ENCODE results near the gene ATPAF1.

Gene ATPAF1

DNA sequence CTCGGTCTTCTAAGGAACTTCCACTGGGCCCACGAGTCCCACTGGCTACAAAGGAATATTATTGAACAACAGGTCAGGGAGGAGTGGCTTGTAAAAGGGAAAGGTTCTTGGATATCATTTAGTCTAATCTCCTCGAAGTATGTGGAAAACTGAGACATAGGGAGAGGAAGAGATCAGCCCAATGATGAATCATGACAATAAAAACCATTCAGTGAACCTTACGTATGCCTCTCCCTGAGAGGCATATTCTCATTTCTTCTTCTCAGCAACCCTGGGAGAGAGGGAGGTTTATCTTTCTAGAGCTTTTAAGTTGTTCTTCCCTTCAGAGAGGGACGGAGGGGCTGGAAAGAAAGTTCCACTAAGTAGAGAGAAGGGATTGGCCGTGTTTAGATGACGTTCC lies 46.2 kb downstream of the ATPAF1 start:
- Histone ChIP-seq H3K36me3 (ENCODE audit: control insufficient read depth, low read length) (no peaks in the 10 kb centered on the region), H3K79me2 (ENCODE audit: control insufficient read depth, low read length) (no peaks in the 10 kb centered on the region), H3K27me3 (ENCODE audit: control insufficient read depth, low read length) (peaks cover 21% of the 10 kb centered on the region), H3K9me2 (replicated peaks; ENCODE audit: control insufficient read depth, low read length) (no peaks in the 10 kb centered on the region), H3F3A (ENCODE audit: control insufficient read depth, insufficient read depth) (peaks cover 8% of the 10 kb centered on the region), H3K9me3 (ENCODE audit: control insufficient read depth, insufficient read depth, low read length) (no peaks in the 10 kb centered on the region), H3K4me2 (ENCODE audit: low read length) (no peak overlapping the region), H3K4me3 (ENCODE audit: low read length) (no peak overlapping the region), H4K20me1 (ENCODE audit: control insufficient read depth, insufficient read depth, low read depth, low read length) (0 out of 2 replicates have a peak, but pooled peaks cover 5% of the 10 kb centered on the region), H3K4me1 (ENCODE audit: control insufficient read depth, low read length) (peaks cover 28% of the 10 kb centered on the region), H3K27ac (ENCODE audit: low read depth, low read length) (no peak overlapping the region)
- no peak for TF ChIP-seq EZH2phosphoT487 (IDR thresholded peaks at IDR 0.05; ENCODE audit: borderline replicate concordance, low read length)
- TF ChIP-seq CTCF (IDR thresholded peaks at IDR 0.05; ENCODE audit: low read depth, low read length, poor library complexity, severe bottlenecking), result no peak

DNA sequence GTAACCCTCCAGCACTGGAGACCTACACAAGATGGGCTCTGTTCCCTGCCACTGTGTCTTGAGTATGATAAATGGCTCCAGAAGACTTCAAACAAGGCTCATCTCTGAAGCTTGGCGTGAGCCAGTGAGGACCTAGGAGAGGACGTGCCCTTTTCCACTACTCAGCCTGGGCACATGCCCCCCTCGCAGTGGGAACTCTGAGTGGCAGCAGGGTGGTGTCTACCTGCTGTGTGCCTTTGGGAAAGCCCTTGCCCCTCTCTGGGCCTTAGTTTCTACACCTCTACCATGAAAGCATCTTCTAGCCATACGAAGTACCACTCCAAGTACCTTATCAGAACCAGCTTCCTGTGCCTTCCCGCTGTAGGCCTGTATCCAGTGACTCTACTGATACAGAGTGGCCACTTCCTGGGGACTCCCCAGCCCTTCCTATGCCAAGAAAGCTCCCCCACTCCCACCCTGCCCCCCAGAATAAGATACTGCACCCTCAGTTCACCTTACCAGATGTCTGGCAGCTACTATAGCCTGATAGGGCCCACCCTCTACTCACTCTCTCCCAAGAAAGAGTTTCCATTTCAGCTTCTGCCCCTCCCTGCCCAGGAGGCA lies 48.4 kb downstream of the ATPAF1 start:
- peaks cover 21% of the 10 kb centered on the region for H3K27me3 ChIP-seq (ENCODE audit: control insufficient read depth, low read length)
- peaks cover 8% of the 10 kb centered on the region for H3F3A ChIP-seq (ENCODE audit: control insufficient read depth, insufficient read depth)
- H3K27ac ChIP-seq (ENCODE audit: low read depth, low read length), result no peak overlapping the region
- peak overlapping the region; percentile 48; the same call in 1 of the 2 replicates for H3K4me2 ChIP-seq (ENCODE audit: low read length)
- peaks cover 41% of the 10 kb centered on the region for H3K4me1 ChIP-seq (ENCODE audit: control insufficient read depth, low read length)
- H3K9me2 ChIP-seq (replicated peaks; ENCODE audit: control insufficient read depth, low read length), result no peaks in the 10 kb centered on the region
- H3K4me3 ChIP-seq (ENCODE audit: low read length), result no peak overlapping the region
- H3K9me3 ChIP-seq (ENCODE audit: control insufficient read depth, insufficient read depth, low read length), result no peaks in the 10 kb centered on the region
- H3K79me2 ChIP-seq (ENCODE audit: control insufficient read depth, low read length), result no peaks in the 10 kb centered on the region
- TF ChIP-seq EZH2phosphoT487 (IDR thresholded peaks at IDR 0.05; ENCODE audit: borderline replicate concordance, low read length) (no peak), CTCF (IDR thresholded peaks at IDR 0.05; ENCODE audit: low read depth, low read length, poor library complexity, severe bottlenecking) (no peak)
- H4K20me1 ChIP-seq (ENCODE audit: control insufficient read depth, insufficient read depth, low read depth, low read length), result 0 out of 2 replicates have a peak, but pooled peaks cover 5% of the 10 kb centered on the region
- H3K36me3 ChIP-seq (ENCODE audit: control insufficient read depth, low read length), result no peaks in the 10 kb centered on the region

DNA sequence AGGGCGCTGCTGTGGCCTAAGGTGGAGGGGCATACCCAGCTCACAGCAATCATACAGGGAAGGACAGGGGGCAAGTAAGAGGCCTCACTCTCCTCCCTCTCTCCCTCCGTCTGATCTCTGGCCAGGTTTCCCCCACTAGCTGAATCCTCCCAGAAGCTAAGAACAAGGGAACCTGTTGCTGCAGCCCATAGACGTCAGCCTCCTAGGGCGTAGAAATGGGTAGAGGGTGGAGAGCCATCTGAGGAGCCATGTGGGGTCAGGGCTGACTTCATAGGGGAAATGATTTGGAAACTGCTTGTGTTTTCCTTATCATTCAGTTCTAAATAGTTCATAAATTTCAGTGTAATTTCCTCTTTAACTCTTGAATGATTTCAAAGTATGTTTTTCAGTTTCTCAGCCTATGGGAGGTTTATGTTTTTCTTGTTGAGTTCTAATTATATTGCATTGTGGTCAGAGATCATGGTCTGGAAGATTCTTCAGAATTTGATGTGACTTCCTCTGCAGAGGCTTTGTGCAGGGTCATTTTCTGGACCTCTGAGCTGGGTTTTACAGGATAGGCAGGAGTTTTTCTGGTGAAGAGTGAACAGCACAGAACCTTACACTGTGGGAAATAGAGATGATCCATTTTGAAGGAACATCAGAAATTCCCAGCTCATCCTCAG lies 49.3 kb downstream of the ATPAF1 start:
- Histone ChIP-seq H4K20me1 (ENCODE audit: control insufficient read depth, insufficient read depth, low read depth, low read length) (no peaks in the 10 kb centered on the region), H3K79me2 (ENCODE audit: control insufficient read depth, low read length) (no peaks in the 10 kb centered on the region), H3K27ac (ENCODE audit: low read depth, low read length) (peak overlapping the region; percentile 36), H3K9me2 (replicated peaks; ENCODE audit: control insufficient read depth, low read length) (no peaks in the 10 kb centered on the region), H3F3A (ENCODE audit: control insufficient read depth, insufficient read depth) (peaks cover 8% of the 10 kb centered on the region), H3K4me3 (ENCODE audit: low read length) (peak overlapping the region; percentile 24), H3K4me1 (ENCODE audit: control insufficient read depth, low read length) (peaks cover 45% of the 10 kb centered on the region), H3K4me2 (ENCODE audit: low read length) (peak overlapping the region; percentile 48), H3K9me3 (ENCODE audit: control insufficient read depth, insufficient read depth, low read length) (no peaks in the 10 kb centered on the region), H3K36me3 (ENCODE audit: control insufficient read depth, low read length) (no peaks in the 10 kb centered on the region), H3K27me3 (ENCODE audit: control insufficient read depth, low read length) (peaks cover 21% of the 10 kb centered on the region)
- no peak for TF ChIP-seq CTCF (IDR thresholded peaks at IDR 0.05; ENCODE audit: low read depth, low read length, poor library complexity, severe bottlenecking)
- TF ChIP-seq EZH2phosphoT487 (IDR thresholded peaks at IDR 0.05; ENCODE audit: borderline replicate concordance, low read length), result no peak
